DND-41 (cell line): ENCODE results near the gene RNASE7.

Source experiments
- ATAC-seq: fragments of 200-7000 bp; cut with Tn5 transposase; 3 replicates; pipeline ENCODE4 v1.9.1; 2021; ENCODE audit warnings: low read depth; ENCODE audit not compliant: insufficient read depth
- DNase-seq: peaks from one replicate; pipeline ENCODE4 v3.0.0-alpha.2; 2020
- H2AFZ ChIP-seq: 2 replicates; pipeline ENCODE4 v1.6.0; 2012; ENCODE audit warnings: low read depth, low read length
- H3K27ac ChIP-seq: 2 replicates; pipeline ENCODE4 v1.5.1; 2012; ENCODE audit warnings: low read length, inconsistent platforms
- H3K27me3 ChIP-seq: fragments of 200-600 bp; sonication (generic); 2 replicates; pipeline ENCODE4 v1.6.0; 2012; ENCODE audit warnings: low read length, mild to moderate bottlenecking, inconsistent platforms; ENCODE audit not compliant: insufficient read depth, poor library complexity
- H3K36me3 ChIP-seq: 2 replicates; pipeline ENCODE4 v1.5.1; 2012; ENCODE audit warnings: low read length, inconsistent platforms; ENCODE audit not compliant: insufficient read depth
- H3K4me1 ChIP-seq: 2 replicates; pipeline ENCODE4 v1.5.1; 2012; ENCODE audit warnings: mild to moderate bottlenecking, low read length; ENCODE audit not compliant: insufficient read depth
- H3K4me2 ChIP-seq: 2 replicates; pipeline ENCODE4 v1.6.0; 2012; ENCODE audit warnings: mild to moderate bottlenecking, moderate library complexity, low read length, inconsistent platforms; ENCODE audit not compliant: insufficient read depth
- H3K4me3 ChIP-seq, 2 experiments: fragments of 200-600 bp in 1 of 2; shearing (Covaris generic) in 1 of 2; 2 replicates each; pipeline ENCODE4 v1.5.1; 2012 to 2016; ENCODE audit warnings: inconsistent platforms in 2 of 2, low read length in 2 of 2, mild to moderate bottlenecking in 2 of 2, low read depth in 1 of 2, moderate library complexity in 1 of 2
- H3K79me2 ChIP-seq: 2 replicates; pipeline ENCODE4 v1.6.0; 2012; ENCODE audit warnings: low read length, inconsistent platforms; ENCODE audit not compliant: insufficient read depth
- H3K9ac ChIP-seq: 2 replicates; pipeline ENCODE4 v1.6.0; 2012; ENCODE audit warnings: low read depth, mild to moderate bottlenecking, inconsistent platforms, low read length, moderate library complexity
- H3K9me3 ChIP-seq: 2 replicates; pipeline ENCODE4 v1.5.1; 2012; ENCODE audit warnings: low read length, moderate library complexity, mild to moderate bottlenecking, inconsistent platforms; ENCODE audit not compliant: insufficient read depth, severe bottlenecking
- H4K20me1 ChIP-seq: 2 replicates; pipeline ENCODE4 v1.6.0; 2012; ENCODE audit warnings: low read length; ENCODE audit not compliant: insufficient read depth
- EZH2 ChIP-seq: IDR thresholded peaks from 3 replicates; pipeline ENCODE4 v1.6.1; 2012; ENCODE audit warnings: borderline replicate concordance, low read depth, mild to moderate bottlenecking, moderate library complexity, low read length, inconsistent platforms; ENCODE audit not compliant: severe bottlenecking
- TF ChIP-seq, protein P1 (sequence below): IDR thresholded peaks from 2 replicates; pipeline ENCODE4 v1.5.1; 2012; ENCODE audit warnings: borderline replicate concordance, low read length, moderate library complexity, mild to moderate bottlenecking; ENCODE audit not compliant: poor library complexity, severe bottlenecking; ENCODE audit errors: extremely low read depth

RNASE7 gene

DNA sequence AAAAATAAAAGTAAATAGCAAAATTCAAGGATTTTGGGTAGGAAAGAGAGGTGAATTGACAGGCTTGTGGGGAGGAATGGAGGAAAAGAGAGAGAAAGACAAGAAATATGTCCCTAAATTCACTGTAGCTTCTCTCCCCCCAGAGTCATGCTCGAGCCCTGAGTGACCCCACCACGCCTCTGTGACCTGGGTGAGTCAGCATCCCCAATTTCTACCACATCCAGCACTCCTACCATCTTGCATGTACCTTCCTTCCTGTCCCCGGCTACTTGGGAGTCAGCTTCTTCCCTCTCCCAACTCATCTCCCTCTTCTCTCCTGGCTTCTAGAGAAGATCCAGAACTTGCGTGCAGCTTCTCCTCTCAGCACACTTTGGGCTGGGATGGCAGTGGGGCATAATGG is 46.5 kb downstream of the RNASE7 start:
- H3K4me2 ChIP-seq = no peak overlapping the region
- H3K9ac ChIP-seq = no peak overlapping the region
- H2AFZ ChIP-seq = no peak overlapping the region
- peaks cover 8% of the 10 kb centered on the region; the same call in 1 of the 2 replicates for H4K20me1 ChIP-seq
- H3K9me3 ChIP-seq = no peaks in the 10 kb centered on the region
- DNase-seq (no peak), ATAC-seq (no peak)
- no peak for TF ChIP-seq EZH2
- TF ChIP-seq, protein P1, sequence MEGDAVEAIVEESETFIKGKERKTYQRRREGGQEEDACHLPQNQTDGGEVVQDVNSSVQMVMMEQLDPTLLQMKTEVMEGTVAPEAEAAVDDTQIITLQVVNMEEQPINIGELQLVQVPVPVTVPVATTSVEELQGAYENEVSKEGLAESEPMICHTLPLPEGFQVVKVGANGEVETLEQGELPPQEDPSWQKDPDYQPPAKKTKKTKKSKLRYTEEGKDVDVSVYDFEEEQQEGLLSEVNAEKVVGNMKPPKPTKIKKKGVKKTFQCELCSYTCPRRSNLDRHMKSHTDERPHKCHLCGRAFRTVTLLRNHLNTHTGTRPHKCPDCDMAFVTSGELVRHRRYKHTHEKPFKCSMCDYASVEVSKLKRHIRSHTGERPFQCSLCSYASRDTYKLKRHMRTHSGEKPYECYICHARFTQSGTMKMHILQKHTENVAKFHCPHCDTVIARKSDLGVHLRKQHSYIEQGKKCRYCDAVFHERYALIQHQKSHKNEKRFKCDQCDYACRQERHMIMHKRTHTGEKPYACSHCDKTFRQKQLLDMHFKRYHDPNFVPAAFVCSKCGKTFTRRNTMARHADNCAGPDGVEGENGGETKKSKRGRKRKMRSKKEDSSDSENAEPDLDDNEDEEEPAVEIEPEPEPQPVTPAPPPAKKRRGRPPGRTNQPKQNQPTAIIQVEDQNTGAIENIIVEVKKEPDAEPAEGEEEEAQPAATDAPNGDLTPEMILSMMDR = no peak
- peaks cover 6% of the 10 kb centered on the region; the same call in 1 of the 2 replicates for H3K4me1 ChIP-seq
- H3K36me3 ChIP-seq = peaks cover 29% of the 10 kb centered on the region
- H3K4me3 ChIP-seq = no peak overlapping the region
- no peaks in the 10 kb centered on the region for H3K79me2 ChIP-seq
- no peak overlapping the region for H3K27ac ChIP-seq
- no peaks in the 10 kb centered on the region for H3K27me3 ChIP-seq

DNA sequence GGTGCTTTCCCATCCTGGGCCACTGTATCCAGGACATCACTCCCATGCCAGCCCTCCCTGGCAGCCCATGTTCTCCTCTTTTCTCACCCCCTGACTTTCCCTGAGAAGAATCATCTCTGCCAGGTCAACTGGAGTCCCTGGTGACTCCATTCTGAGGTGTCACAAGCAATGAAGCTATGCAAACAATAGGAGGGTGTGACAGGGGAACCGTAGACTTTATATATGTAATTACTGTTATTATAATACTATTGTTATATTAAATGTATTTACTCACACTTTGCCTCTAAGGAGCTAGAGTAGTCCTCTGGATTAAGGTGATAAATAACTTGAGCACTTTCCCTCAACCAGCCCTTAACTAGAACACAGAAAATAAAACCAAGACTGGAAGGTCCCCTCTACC is 47.1 kb downstream of the RNASE7 start:
- H3K36me3 ChIP-seq = peaks cover 29% of the 10 kb centered on the region
- H3K9ac ChIP-seq = no peak overlapping the region
- no peak for ATAC-seq
- H3K4me1 ChIP-seq = peaks cover 6% of the 10 kb centered on the region; the same call in 1 of the 2 replicates
- no peak overlapping the region for H3K27ac ChIP-seq
- no peaks in the 10 kb centered on the region for H3K9me3 ChIP-seq
- H3K27me3 ChIP-seq = no peaks in the 10 kb centered on the region
- DNase-seq = no peak
- H3K4me3 ChIP-seq = no peak overlapping the region
- H4K20me1 ChIP-seq = peaks cover 8% of the 10 kb centered on the region; the same call in 1 of the 2 replicates
- H2AFZ ChIP-seq = no peak overlapping the region
- no peak overlapping the region for H3K4me2 ChIP-seq
- no peak for TF ChIP-seq EZH2
- TF ChIP-seq, protein P1 = no peak
- H3K79me2 ChIP-seq = no peaks in the 10 kb centered on the region

DNA sequence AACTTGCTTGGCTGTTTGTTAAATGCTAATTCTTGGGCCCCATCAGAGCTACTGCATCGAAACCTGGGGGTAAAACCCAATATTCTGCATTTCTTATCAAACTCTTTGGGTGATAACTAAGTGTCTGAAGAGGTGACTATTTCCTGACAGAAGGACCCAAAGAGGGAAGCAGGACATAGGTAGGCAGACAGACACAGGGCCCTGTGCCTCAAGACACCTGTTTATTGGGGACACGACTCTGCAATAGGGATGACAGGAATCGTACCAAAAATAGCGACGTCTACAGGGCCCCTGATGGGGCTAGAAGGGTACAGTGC is 47.7 kb downstream of the RNASE7 start:
- no peak overlapping the region for H3K27ac ChIP-seq
- TF ChIP-seq EZH2 = no peak
- TF ChIP-seq, protein P1 = no peak
- H3K79me2 ChIP-seq = no peaks in the 10 kb centered on the region
- H3K4me3 ChIP-seq = no peak overlapping the region
- peaks cover 29% of the 10 kb centered on the region for H3K36me3 ChIP-seq
- H3K4me2 ChIP-seq = no peak overlapping the region
- peaks cover 6% of the 10 kb centered on the region; the same call in 1 of the 2 replicates for H3K4me1 ChIP-seq
- H3K9me3 ChIP-seq = no peaks in the 10 kb centered on the region
- ATAC-seq = no peak
- DNase-seq = no peak
- no peaks in the 10 kb centered on the region for H3K27me3 ChIP-seq
- H2AFZ ChIP-seq = no peak overlapping the region
- H4K20me1 ChIP-seq = peaks cover 8% of the 10 kb centered on the region; the same call in 1 of the 2 replicates
- H3K9ac ChIP-seq = no peak overlapping the region
